Measurements from ENCODE around the gene MDH1B. TPM values are rescaled to one million over a fixed set of nuclear protein-coding genes. Genes with fewer than 3 reads are reported as not detected.

Gene MDH1B
- polyA plus RNA-seq (2011; rRNA removed) (1.3 and 2.8 TPM in 2 replicates), polyA plus RNA-seq (2017; fragmentation: RNase III; extraction: RNeasy Plus Mini Kit Qiagen cat#74134 plus additional on column Dnase treatment) (3.1 to 4.0 TPM (median 3.2 TPM) in 3 replicates), polyA minus RNA-seq (2011; rRNA and poly(A)+ RNA removed) (1.5 and 2.6 TPM in 2 replicates)
- polyA plus RNA-seq (2012; cell fraction: cytosol; rRNA removed) = 0.83 and 0.91 TPM in 2 replicates
- polyA plus RNA-seq (2012; cell fraction: nucleus; rRNA removed) = 0.58 and 0.67 TPM in 2 replicates

DNA sequence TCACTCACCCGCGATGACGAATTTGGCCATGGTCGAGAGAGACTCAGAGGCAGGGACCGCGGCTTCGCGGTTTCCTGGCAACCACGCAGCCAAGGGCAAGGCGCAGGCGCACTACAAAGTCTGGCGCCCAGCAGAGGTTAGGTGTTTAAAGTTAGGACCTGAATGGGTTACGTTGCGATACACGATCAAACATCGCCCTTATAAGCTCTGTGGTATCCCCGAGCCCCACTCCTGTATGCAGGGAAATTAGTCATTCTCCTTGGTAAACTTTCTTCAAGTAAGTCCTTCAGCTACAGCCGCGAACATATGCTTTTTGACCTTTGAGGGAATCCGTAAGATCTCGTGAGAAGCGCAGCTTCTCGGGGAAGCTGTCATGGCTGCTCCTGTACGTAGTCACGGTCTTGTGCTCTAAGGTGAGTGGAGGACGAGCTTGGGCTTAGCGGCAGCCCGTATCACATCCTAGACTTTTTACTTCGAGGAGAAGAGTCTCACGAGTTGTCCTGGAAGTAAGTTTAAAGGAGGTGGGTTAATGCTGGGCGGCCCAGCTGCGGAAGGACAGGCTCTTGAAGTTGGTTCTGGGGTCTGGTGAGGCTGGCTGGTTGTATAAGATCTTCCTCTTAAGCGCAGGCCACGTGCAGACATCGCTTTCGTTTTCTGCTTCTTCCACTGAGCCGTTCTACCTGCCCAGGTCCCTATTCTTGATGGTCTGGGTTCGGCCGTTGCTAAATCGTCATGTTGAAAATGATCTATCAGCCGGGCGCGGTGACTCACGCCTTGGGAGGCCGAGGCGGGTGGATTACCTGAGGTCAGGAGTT, at the start of gene MDH1B, which contains the start of gene FASTKD2:
Gene MDH1B (minus strand): TSS at position 87 of the 815 bp plus-strand sequence. CDS start 57 bp downstream, at position 30.
Gene FASTKD2 (plus strand): TSS at position 365 of the 815 bp plus-strand sequence. CDS start 1,088 bp downstream, outside the sequence.
- Histone ChIP-seq H3K4me1 (peaks cover 10% of the 10 kb centered on the region), H3K9me3 (no peaks in the 10 kb centered on the region), H3K4me3 (peak within 1 kb of the TSS; percentile 84), H3K27ac (peak within 1 kb of the TSS; percentile 93 to 95), H3K4me2 (peak within 1 kb of the TSS; percentile 95)
- ATAC-seq = peak; percentile 95 to 96
- CTCF ChIA-PET = interaction anchor here (1.3 kb wide), 1 partner anchor 15 kb away, joined by 6 read pairs; no protein-coding TSS in a partner anchor
- no peak for FAIRE-seq
- POLR2A ChIA-PET = interaction anchor here (0.6 to 1.9 kb wide), 9 partner anchors 9 to 764 kb away, joined by 3 to 8 read pairs (median 3); partner anchors contain the start of genes CREB1 and KLF7
- TF ChIP-seq RFX5 (IDR thresholded peaks at IDR 0.05) (peak; percentile 38; the same call in 1 of the 2 replicates), TFCP2L1 (CRISPR knock-in tag; IDR thresholded peaks at IDR 0.05) (no peak), CHD2 (IDR thresholded peaks at IDR 0.05; ENCODE audit: low read length, partially characterized antibody) (peak; percentile 95), FOSL2 (IDR thresholded peaks at IDR 0.05) (no peak), FOSL2 (CRISPR knock-in tag; IDR thresholded peaks at IDR 0.05) (peak; percentile 74), POLR2A (IDR thresholded peaks at IDR 0.05; ENCODE audit: low read length) (peak; percentile 75), MAZ (IDR thresholded peaks at IDR 0.05; ENCODE audit: borderline replicate concordance, low read depth, low read length) (no peak), EHF (CRISPR knock-in tag; IDR thresholded peaks at IDR 0.05) (no peak), E2F6 (IDR thresholded peaks at IDR 0.05; ENCODE audit: borderline replicate concordance, low read depth) (peak; percentile 3; the same call in 1 of the 2 replicates), KDM5A (IDR thresholded peaks at IDR 0.05) (peak; percentile 95), POLR2AphosphoS2 (conservative IDR thresholded peaks at IDR 0.05; ENCODE audit: low read length) (no peak), GATA3 (IDR thresholded peaks at IDR 0.05; ENCODE audit: borderline replicate concordance) (peak; percentile 67; the same call in 1 of the 2 replicates), JUN (IDR thresholded peaks at IDR 0.05) (peak; percentile 64 to 65; a peak in 3 of 5 replicates), REST (IDR thresholded peaks at IDR 0.05) (peak; percentile 95), MYC (IDR thresholded peaks at IDR 0.05; ENCODE audit: borderline replicate concordance, low read length) (0 out of 2 replicates have a peak, but pooled peaks have one; percentile 33), PHF8 (IDR thresholded peaks at IDR 0.05; ENCODE audit: borderline replicate concordance, low read depth) (peak; percentile 80), ESRRA (IDR thresholded peaks at IDR 0.05; ENCODE audit: borderline replicate concordance, low read length) (no peak)
- TF ChIP-seq, protein P1, sequence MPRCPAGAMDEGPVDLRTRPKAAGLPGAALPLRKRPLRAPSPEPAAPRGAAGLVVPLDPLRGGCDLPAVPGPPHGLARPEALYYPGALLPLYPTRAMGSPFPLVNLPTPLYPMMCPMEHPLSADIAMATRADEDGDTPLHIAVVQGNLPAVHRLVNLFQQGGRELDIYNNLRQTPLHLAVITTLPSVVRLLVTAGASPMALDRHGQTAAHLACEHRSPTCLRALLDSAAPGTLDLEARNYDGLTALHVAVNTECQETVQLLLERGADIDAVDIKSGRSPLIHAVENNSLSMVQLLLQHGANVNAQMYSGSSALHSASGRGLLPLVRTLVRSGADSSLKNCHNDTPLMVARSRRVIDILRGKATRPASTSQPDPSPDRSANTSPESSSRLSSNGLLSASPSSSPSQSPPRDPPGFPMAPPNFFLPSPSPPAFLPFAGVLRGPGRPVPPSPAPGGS (IDR thresholded peaks at IDR 0.05) = peak; percentile 69; the same call in 2 of the 3 replicates
- TF ChIP-seq, protein P2, sequence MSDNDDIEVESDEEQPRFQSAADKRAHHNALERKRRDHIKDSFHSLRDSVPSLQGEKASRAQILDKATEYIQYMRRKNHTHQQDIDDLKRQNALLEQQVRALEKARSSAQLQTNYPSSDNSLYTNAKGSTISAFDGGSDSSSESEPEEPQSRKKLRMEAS (IDR thresholded peaks at IDR 0.05) = peak; percentile 72
- peak; percentile 72 to 94 for DNase-seq (ENCODE audit: low read depth in 1 of 2, low spot score in 1 of 2)
- WGBS (ENCODE audit: missing lambda C conversion rate) = under 1% methylated on average over 43 of the region's 46 CpGs

Measured in A549 (cell line).